B cell (primary cell): ENCODE measurements around the gene HMGB2. TPM values are rescaled to one million over a fixed set of nuclear protein-coding genes. Genes with fewer than 3 reads are reported as not detected.

ENCODE experiments used
- ATAC-seq: fragments of 200-7000 bp; cut with Tn5 transposase; one replicate; pipeline ENCODE4 v1.10.0; 2021; ENCODE audit warnings: low read depth, mild to moderate bottlenecking, moderate number of reproducible peaks, moderate library complexity
- CTCF ChIA-PET: fragments of 350-600 bp; sonication (Branson Sonifier 250); formaldehyde crosslinking; loops from one replicate; lab custom pipeline; 2021; ENCODE audit warnings: antibody characterized with exemption, inconsistent platforms; lab: Charles Lee
- POLR2A ChIA-PET: fragments of 350-600 bp; sonication (Branson Sonifier 250); formaldehyde crosslinking; loops from one replicate; lab custom pipeline; 2021; ENCODE audit warnings: antibody characterized with exemption; lab: Charles Lee
- DNase-seq: peaks from one replicate; pipeline ENCODE4 v3.0.0; 2013
- H2AFZ ChIP-seq: 2 replicates; pipeline ENCODE4 v1.6.1; 2012; ENCODE audit warnings: mild to moderate bottlenecking, low read depth, low read length; ENCODE audit not compliant: insufficient read depth, poor library complexity, severe bottlenecking
- H3K27ac ChIP-seq, 2 donors: 1 replicate in 1 of 2; 2 replicates in 1 of 2; pipeline ENCODE4 v1.5.1; 2012 to 2013; ENCODE audit warnings: low read length in 2 of 2, mild to moderate bottlenecking in 2 of 2, moderate library complexity in 1 of 2
- H3K27me3 ChIP-seq, 4 experiments: fragments of 200-600 bp in 1 of 4; sonication (generic) in 1 of 4; replicated peaks in 1 of 4; 1 replicate in 2 of 4; 2 replicates in 2 of 4; pipeline versions ENCODE4 v1.6.1 to v1.7.0; 2013 to 2016; ENCODE audit warnings: low read length in 3 of 4, mild to moderate bottlenecking in 2 of 4, mixed read lengths in 1 of 4, moderate library complexity in 1 of 4; ENCODE audit not compliant: insufficient read depth in 4 of 4, control insufficient read depth in 3 of 4; ENCODE audit errors: control extremely low read depth in 1 of 4
- H3K36me3 ChIP-seq, 2 experiments: replicated peaks in 1 of 2; 1 replicate in 1 of 2; 2 replicates in 1 of 2; pipeline versions ENCODE4 v1.6.1 to v1.7.1; 2013; ENCODE audit warnings: low read length in 1 of 2; ENCODE audit not compliant: insufficient read depth in 2 of 2, control insufficient read depth in 1 of 2; ENCODE audit errors: control extremely low read depth in 1 of 2, extremely low read depth in 1 of 2
- H3K4me1 ChIP-seq, 2 donors: fragments of 200-600 bp in 1 of 2; sonication (generic) in 1 of 2; 1 replicate in 1 of 2; 2 replicates in 1 of 2; pipeline versions ENCODE4 v1.5.1 to v1.6.1; 2013 to 2017; ENCODE audit warnings: low read length in 2 of 2; ENCODE audit not compliant: control insufficient read depth in 2 of 2, insufficient read depth in 2 of 2
- H3K4me2 ChIP-seq: replicated peaks from 2 replicates; pipeline ENCODE3; 2012; ENCODE audit warnings: mild to moderate bottlenecking, low read depth, low read length; ENCODE audit not compliant: poor library complexity, severe bottlenecking
- H3K4me3 ChIP-seq, 5 experiments: fragments of 200-600 bp in 1 of 5; sonication (generic) in 1 of 5; 1 replicate in 3 of 5; 2 replicates in 2 of 5; pipeline versions ENCODE4 v1.5.1 to v1.7.0; 2011 to 2016; ENCODE audit warnings: low read length in 4 of 5, mild to moderate bottlenecking in 4 of 5, low read depth in 2 of 5, control low read depth in 1 of 5, moderate library complexity in 1 of 5; ENCODE audit not compliant: insufficient read depth in 1 of 5; ENCODE audit errors: control extremely low read depth in 1 of 5, extremely low read depth in 1 of 5
- H3K79me2 ChIP-seq: fragments of 200-600 bp; sonication (generic); one replicate; pipeline ENCODE4 v1.6.0; 2016; ENCODE audit warnings: low read length; ENCODE audit not compliant: control insufficient read depth, insufficient read depth
- H3K9ac ChIP-seq: fragments of 200-600 bp; sonication (generic); 2 replicates; pipeline ENCODE4 v1.6.1; 2017; ENCODE audit warnings: mild to moderate bottlenecking, low read length, moderate library complexity
- H3K9me3 ChIP-seq, 3 donors: one replicate each; pipeline versions ENCODE4 v1.6.1 to v1.7.1; 2013; ENCODE audit warnings: low read length in 2 of 3; ENCODE audit not compliant: control insufficient read depth in 2 of 3, insufficient read depth in 1 of 3; ENCODE audit errors: control extremely low read depth in 1 of 3
- H4K20me1 ChIP-seq: 2 replicates; pipeline ENCODE4 v1.6.0; 2012; ENCODE audit warnings: mild to moderate bottlenecking, low read length; ENCODE audit not compliant: insufficient read depth, control insufficient read depth, poor library complexity, severe bottlenecking
- H3K27ac Mint-ChIP-seq: one replicate; pipeline ENCODE4 v1.8.0; 2021; ENCODE audit warnings: mixed read lengths
- H3K27me3 Mint-ChIP-seq: one replicate; pipeline ENCODE4 v1.8.0; 2021; ENCODE audit warnings: mixed read lengths
- H3K4me1 Mint-ChIP-seq: one replicate; pipeline ENCODE4 v1.8.0; 2021; ENCODE audit warnings: mixed read lengths
- H3K4me3 Mint-ChIP-seq: one replicate; pipeline ENCODE4 v1.8.0; 2021; ENCODE audit warnings: mixed read lengths
- H3K9me3 Mint-ChIP-seq: one replicate; pipeline ENCODE4 v1.8.0; 2022; ENCODE audit warnings: mixed read lengths; ENCODE audit not compliant: insufficient read depth
- CTCF ChIP-seq: fragments of 200-600 bp; IDR thresholded peaks from one replicate; pipeline ENCODE4 v1.8.0; 2022; ENCODE audit warnings: antibody characterized with exemption, mild to moderate bottlenecking
- EZH2 ChIP-seq: IDR thresholded peaks from 2 replicates; pipeline ENCODE4 v1.6.1; 2012; ENCODE audit warnings: borderline replicate concordance, low read depth, mild to moderate bottlenecking, moderate library complexity, low read length; ENCODE audit not compliant: insufficient read depth, poor library complexity, severe bottlenecking
- WGBS: methylation state at CpG from one replicate; pipeline ENCODE4 v1.1.5; 2013; ENCODE audit warnings: missing lambda C conversion rate; ENCODE audit not compliant: insufficient coverage; 5-methylcytosine and 5-hydroxymethylcytosine counted together
- intact Hi-C: fragments of 100-400 bp; cut with micrococcal nuclease; formaldehyde crosslinking; loops from one replicate; pipeline ENCODE4 v1.10.0; 2022
- polyA plus RNA-seq: library from polyadenylated mRNA; depleted of rRNA; stranded (reverse); fragments of >200 nt; gene quantifications from 2 replicates; pipeline ENCODE4 v1.2.3, GENCODE V29; 2012
- total RNA-seq, 2 donors: library from RNA; stranded (reverse); fragments of 120-200 nt in 1 of 2; gene quantifications; 1 replicate in 1 of 2; 2 replicates in 1 of 2; pipeline versions ENCODE4 v1.2.3 to v1.2.4, GENCODE V29; 2013 to 2022

The HMGB2 gene
- total and polyA plus RNA-seq, 2 donors (not counting 1 experiment from before 2014, with no cell fraction given) = 44.1 to 82.5 TPM

DNA sequence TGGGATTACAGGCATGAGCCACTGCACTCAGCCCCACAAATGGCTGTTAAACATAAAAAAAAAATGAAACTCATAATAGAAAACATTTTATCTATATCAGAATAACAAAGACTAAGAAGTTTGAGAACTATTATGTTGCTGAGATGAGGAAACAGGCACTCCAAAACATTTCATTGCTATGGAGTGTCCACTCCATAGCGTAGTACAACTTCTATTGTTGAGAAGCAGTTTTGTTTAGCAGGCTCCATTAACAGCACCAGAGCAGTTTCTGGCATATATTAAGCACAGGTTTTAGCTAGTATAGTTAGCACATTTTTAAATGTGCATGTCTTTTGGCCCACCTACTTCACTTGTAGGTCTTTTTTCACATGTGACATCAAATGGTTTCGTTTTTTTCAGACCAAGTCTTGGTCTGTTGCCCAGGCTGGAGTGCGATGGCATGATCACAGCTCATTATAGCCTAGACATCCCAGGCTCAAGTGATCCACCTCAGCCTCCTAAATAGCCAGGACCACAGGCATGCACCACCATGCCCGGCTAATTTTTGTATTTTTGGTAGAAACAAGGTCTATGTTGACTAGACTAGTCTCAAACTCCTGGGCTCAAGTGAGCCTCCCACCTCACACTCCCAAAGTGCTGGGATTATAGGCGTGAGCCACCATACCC is 5.8 kb downstream of the HMGB2 start:
- H3K9me3 Mint-ChIP-seq = no peaks in the 10 kb centered on the region
- Histone ChIP-seq H3K4me3 (no peak overlapping the region), H3K27ac (no peak overlapping the region), H3K36me3 (peaks cover 3% of the 10 kb centered on the region in 2 experiments), H3K9me3 (no peaks in the 10 kb centered on the region), H4K20me1 (no peaks in the 10 kb centered on the region), H2AFZ (no peak overlapping the region), H3K4me1 (peaks cover 11 to 13% of the 10 kb centered on the region in 2 donors), H3K79me2 (no peaks in the 10 kb centered on the region), H3K27me3 (no peaks in the 10 kb centered on the region), H3K4me2 (no peak overlapping the region), H3K9ac (no peak overlapping the region)
- TF ChIP-seq EZH2 (no peak), CTCF (no peak)
- H3K27me3 Mint-ChIP-seq = no peaks in the 10 kb centered on the region
- no peak for DNase-seq
- ChIA-PET POLR2A (no interaction called here), CTCF (interaction anchor here (1.1 kb wide), 1 partner anchor 90 kb away, joined by 3 read pairs; no protein-coding TSS in a partner anchor)
- ATAC-seq = no peak
- 100% methylated on average over 2 of the region's 5 CpGs for WGBS
- no peak overlapping the region for H3K4me3 Mint-ChIP-seq
- intact Hi-C loops = no loop called here
- H3K27ac Mint-ChIP-seq = no peak overlapping the region
- peaks cover 16% of the 10 kb centered on the region for H3K4me1 Mint-ChIP-seq

GRCh38 chr4:173325007-173325736 is 9.0 kb downstream of the HMGB2 start:
- Histone ChIP-seq H3K36me3 (peaks cover 5 to 12% of the 10 kb centered on the region in 2 experiments), H3K9ac (no peak overlapping the region), H2AFZ (no peak overlapping the region), H3K27me3 (no peaks in the 10 kb centered on the region), H4K20me1 (no peaks in the 10 kb centered on the region), H3K79me2 (no peaks in the 10 kb centered on the region), H3K4me3 (no peak overlapping the region), H3K4me1 (no peaks in the 10 kb centered on the region), H3K27ac (no peak overlapping the region), H3K9me3 (no peaks in the 10 kb centered on the region), H3K4me2 (no peak overlapping the region)
- Mint-ChIP-seq H3K4me3 (no peak overlapping the region), H3K27ac (no peak overlapping the region), H3K9me3 (no peaks in the 10 kb centered on the region), H3K4me1 (no peaks in the 10 kb centered on the region), H3K27me3 (no peaks in the 10 kb centered on the region)
- intact Hi-C loops = no loop called here
- TF ChIP-seq EZH2 = no peak
- no peak for TF ChIP-seq CTCF
- DNase-seq (no peak), ATAC-seq (no peak)
- ChIA-PET CTCF (interaction anchor here (9.6 kb wide), 1 partner anchor 90 kb away, joined by 307 read pairs; no protein-coding TSS in a partner anchor), POLR2A (no interaction called here)
- 100% methylated on average over 3 of the region's 5 CpGs for WGBS
